Stimulated activated CD4-positive, alpha-beta T cell treated with anti-CD3 and anti-CD28 coated beads, Interleukin-12 subunit alpha, Interleukin-12 subunit beta, amount 100 ng/mL, for 4 hours (primary cell): ENCODE results near the gene MVK.

Source experiments
- DNase-seq: peaks from one replicate; pipeline ENCODE4 v3.0.0-alpha.2; 2020

The MVK gene

DNA sequence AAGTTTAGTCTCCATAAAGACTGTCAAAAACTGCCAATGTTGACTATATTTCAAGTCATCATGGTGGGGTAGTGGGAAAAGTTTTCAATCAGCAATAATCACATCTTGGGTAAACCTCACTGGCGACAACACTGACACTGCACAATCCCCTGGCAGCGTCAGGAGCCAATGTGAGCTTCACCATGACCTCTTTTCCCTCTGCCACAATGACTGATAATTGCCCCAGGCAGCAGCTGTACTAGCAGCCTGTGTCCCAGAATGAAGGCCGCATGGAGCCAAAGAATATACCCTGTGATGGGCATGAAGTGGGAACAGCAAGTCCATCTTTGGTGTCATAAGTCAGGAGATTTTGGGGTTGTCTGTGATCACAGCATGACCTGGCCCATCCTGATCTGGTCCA is 5.6 kb upstream of the MVK start:
- DNase-seq, result no peak

DNA sequence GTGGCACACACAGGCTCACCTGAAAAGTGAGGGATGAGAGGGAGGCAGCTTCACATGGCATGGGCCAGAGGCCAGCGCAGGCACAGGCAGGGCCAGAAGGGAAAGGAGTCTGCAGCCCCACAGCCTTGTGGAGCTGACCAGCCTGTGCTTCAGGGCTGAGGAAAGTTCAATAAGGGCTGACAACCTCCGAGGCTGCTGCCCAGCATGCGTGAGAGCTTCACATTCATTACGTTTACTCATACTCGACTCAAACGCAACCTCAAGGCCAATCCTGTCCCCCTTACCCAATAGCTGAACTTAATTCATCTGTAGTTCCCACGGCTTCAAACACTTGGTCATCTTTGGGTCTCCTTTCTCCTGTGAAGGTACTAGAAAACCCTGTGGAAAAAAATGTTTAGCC is 5.1 kb upstream of the MVK start:
- DNase-seq, result no peak

DNA sequence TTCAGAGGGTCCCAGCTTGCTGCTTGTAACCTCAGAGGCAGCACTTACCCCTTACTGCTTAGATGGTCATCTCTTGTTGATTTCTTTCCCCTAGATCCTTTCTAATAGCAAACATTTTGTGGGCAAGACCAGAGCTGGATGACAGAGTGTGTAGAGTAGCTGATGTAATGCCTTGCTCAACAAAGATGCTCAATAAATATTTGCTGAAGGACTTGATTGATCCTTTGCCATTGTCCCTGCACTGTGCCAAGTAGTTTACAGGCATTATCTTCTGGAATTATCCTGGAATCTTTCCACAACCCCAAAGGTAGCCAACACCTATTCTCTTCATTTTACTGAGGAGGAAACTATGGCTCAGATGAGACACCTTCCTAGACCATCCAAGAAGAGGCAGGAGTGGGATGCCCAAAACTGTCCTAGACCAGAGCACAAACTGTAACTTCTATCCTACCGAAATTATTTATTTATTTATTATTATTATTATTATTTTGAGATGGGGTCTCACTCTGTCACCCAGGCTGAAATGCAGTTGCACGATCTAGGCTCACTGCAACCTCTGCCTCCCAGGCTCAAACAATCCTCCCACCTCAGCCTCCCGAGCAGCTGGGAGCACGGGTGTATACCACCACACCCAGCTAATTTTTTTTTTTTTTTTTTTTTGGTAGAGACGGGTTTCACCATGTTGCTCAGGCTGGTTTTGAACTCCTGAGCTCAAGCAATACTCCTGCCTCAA is 1.7 kb upstream of the MVK start:
- DNase-seq, result no peak

DNA sequence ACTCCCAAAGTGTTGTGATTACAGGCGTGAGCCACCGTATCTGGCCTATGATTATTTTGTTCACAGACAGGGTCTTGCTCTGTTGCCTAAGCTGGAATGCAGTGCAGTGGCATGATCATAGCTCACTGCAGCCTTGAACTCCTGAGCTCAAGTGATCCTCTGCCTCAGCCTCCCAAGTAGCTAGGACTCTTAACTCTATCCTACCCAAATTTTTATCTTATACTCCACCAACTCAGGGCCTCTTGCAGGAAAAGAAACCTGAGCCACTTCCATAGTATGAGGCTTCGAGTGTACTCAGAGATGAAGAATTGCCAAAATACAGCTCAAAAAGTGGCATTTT is 1.1 kb upstream of the MVK start:
- no peak for DNase-seq

DNA sequence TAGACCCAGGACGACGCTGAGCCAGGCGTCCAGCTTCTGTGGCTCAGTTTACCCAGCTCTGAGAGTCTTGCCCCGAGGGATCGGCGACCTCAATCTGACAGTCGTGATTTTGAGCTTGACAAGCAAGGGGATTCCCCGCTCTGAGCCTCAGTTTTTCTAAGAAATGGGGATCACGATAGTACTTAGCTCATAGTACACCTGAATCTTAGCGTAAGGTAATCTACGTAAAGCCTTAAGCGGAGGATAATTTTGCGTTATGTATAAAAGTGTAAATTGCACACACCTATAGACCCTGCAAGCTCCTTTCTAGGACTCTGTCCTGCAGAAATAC is 285 bp downstream of the MVK start:
- DNase-seq, result no peak

DNA sequence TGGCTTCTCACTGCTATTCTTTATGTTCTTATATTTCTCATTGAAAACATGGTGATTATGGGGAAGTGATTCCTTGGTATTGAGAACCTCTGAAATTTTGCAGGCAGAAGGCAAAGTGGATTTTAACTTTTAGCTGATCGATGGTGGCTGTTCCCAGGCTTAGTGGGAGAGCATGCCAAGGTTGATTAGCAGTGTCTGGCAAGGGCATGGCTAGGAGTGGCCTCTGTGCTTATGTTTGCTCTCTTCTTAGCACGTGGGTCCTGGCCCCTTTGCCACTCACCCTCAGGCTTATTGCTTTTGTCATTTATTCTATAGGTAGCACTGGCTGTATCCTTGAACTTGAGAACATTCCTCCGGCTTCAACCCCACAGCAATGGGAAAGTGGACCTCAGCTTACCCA is 2.1 kb downstream of the MVK start:
- no peak for DNase-seq

DNA sequence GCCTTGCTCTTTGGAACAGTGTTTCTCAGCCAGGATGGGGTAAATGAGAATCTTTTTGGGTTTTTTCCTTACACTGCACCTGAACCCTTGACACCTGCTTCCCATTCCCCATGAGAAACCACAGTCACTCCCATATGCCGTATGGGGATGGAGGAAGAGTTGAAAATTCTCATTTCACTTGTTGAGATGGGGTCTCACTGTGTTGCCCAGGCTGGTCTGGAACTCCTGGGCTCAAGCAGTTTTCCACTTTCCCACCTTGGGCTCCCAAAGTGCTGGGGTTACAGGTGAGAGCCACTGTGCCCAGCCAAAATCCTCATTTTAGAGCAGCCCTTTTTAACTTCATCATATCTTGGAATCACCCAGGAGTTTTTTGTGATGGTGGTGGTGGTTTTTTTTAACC is 3.7 kb downstream of the MVK start:
- DNase-seq, result no peak

DNA sequence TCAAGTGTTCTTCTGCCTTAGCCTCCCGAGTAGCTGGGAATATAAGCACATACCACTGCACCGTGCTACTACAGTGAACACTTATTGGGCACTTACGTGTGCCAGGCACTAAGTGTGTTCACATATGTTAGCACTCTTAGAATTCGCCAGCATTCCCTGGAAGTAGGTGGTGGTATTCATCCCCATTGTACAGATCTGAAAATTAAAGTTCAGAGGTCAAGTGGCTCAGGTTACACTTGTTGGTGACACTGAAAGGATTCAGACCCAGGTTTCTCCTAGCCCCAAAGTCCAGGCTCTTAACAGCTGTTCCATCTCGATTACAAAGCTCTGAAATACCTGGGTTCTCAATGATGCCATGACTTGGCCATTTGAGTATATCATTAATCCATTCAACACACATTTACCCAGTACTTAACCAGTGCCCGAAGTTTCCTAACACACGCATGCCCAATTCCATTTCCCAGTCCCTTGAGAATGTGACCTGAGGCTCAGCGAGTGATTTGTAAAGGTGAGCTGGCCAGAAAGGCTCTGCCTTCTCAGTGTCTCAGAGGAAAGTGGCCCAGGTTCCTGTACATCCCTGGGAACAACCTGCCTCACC is 4.8 kb downstream of the MVK start:
- no peak for DNase-seq

DNA sequence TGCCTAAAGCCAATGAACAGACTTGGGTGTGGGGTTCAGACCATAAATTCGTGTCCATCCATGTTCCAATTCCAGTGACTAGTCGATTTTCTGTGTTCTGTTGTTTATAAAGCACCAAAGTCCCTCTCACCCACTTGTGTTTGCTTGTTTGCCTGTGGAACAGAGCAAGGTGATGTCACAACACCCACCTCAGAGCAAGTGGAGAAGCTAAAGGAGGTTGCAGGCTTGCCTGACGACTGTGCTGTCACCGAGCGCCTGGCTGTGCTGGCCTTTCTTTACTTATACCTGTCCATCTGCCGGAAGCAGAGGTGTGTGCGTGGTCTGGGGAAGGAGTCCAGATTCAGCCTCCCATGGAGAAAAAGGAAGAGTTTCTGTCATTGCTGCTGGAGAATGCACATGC is 6.0 kb downstream of the MVK start:
- no peak for DNase-seq

DNA sequence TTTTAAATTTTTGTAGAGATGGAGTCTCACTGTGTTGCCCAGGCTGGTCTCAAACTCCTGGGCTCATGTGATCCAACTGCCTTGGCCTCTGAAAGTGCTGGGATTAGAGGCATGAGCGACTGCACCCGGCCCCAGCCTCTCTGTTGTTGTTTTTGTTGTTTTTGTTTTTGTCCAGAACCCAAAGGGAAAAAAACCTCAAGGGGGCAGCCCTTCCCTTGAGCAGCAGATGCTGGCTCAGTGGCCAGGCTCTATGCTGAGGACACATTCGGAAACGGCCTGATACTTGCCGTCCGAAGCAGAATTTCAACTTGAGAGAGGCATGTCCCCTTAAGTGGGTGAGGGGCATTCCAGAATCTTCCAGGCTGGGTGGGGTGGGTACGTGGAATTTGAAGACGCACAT is 6.7 kb downstream of the MVK start:
- DNase-seq, result no peak

DNA sequence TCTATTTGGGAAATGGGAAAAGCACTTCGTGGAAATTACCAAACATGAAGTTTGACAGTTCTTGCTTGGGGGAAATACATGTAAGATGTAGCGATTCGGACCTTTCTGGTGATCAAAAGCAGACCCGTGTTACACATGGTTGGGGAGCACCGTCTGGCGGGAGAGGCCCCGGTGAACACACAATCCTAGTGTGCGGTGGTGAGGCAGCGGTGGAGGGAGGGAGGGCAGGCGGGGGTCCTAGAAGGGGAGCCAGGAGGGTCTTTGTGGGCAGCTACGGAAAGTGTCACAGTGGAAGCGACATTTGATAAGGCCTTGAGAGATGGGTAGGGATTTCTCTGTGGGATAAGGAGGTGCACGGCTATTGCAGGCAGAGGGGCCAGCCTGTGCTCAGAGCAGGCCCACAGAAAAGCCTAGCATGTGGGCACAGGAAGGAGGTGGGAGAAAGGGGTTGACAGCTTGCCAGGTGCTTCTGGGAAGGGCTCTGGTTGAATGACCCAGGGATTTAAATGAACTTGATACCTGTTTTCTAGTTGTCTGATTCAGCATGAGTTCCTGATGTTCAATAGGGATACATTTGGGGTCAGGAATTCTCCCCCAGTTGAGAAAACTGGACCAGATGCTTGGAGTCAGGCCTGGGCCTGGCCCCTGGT is 7.2 kb downstream of the MVK start:
- no peak for DNase-seq

DNA sequence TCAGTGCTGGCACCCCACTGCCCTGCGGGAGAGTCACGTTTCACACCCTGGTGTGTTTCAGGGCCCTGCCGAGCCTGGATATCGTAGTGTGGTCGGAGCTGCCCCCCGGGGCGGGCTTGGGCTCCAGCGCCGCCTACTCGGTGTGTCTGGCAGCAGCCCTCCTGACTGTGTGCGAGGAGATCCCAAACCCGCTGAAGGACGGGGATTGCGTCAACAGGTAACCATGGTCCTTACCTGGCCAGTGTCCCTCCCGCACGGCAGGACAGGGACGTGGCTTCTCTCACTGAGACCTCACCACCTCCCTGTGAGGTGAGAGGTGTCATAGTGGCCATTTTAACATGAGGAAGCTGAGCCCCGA is 7.7 kb downstream of the MVK start:
- DNase-seq, result no peak

DNA sequence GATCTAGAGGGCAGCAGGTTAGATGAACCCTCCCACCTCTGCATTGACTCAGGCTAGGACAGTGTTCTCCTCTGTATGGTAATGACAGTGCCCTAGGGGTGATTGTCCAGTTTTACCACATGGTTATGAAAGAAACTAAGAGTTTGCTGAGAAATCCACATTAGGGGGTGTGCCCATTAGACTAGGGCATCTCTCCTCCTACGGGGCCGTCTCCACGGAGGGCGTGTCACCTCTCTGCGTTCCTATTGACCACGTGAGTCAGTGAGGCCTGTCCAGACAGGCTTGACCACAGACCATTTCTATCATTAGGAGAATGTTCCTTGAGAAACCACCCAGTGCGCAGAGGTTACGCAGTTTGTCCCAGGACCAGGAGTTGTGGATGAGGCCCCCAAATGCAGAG is 8.3 kb downstream of the MVK start:
- no peak for DNase-seq

DNA sequence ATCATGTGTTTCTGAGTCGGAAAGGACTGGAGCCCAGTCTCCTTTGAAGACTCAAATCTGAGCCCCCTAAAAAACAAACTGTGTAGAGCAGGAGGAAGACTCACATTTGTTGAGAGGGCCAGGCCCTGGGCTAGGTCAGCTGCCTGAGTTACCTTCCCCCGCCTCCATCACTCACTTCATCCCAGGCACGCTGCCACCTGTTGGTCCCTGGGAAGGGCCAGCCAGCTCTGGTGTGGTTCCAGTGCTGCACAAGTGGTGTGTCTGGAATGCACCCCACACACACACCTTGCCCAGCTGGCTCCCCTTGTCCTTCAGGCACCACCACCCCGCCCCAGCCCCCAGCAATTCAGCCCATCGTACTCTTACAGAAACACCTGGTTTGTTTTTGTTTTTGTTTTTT is 9.0 kb downstream of the MVK start:
- DNase-seq, result no peak

DNA sequence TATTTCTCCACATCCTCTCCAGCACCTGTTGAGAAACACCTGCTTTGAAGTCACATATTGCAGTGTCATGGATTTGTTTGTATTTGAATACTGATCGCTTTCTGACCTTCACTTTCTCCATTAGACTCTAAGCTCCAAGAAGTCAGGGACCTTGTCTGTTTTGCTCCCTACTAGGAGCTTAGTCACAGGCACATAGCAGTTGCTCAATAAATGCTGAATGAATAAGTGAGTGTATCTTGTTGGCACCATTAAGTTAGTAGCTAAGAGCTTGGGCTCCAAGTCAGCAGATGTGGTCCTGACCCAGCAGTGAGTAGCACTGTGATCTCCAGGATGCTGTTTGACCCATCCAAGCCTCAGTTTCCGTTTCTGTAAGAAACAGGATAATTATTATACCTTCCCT is 10.1 kb downstream of the MVK start:
- DNase-seq, result no peak

DNA sequence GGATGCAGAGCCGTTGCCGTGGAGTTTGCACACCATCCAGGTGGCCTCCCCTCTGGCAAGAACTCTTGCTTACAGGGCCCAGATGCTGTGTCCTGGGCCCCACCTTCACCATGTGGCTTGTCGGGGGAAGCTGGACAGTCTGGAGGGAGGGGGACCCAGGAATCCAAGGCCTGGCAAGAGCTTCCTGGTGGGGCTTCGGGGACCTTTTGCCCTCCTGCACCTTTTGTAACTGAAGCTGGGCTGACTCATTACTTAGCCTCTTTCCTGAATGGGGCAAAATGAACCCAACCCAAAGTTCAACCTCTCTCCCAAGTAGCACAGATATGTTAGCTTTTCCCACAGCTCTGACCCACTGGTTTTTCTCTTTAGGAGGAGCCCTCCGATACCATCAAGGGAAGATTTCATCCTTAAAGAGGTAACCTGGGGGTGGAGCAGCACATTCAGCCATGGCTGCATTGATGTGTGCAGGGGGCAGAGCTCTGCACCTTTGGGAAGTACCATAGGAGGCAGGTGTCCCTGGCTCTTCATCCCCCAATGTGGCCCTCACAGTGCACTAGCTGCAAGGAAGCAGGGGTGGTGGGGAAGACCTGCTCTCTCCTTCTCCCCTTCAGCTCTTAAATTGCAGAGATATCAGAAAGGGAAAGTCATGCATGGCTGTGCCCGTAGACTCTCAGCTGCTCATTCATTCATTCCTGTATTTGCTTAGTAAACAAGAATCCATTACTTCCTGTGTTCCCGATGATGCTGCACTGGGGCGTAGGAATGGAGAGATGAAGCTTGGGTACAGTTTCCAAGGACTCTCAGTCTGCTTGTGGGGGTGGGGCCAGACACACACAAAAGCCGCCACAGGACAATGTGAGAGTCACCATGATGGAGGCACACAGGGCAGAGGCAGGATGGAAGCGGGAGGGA is 13.0 kb downstream of the MVK start:
- no peak for DNase-seq

DNA sequence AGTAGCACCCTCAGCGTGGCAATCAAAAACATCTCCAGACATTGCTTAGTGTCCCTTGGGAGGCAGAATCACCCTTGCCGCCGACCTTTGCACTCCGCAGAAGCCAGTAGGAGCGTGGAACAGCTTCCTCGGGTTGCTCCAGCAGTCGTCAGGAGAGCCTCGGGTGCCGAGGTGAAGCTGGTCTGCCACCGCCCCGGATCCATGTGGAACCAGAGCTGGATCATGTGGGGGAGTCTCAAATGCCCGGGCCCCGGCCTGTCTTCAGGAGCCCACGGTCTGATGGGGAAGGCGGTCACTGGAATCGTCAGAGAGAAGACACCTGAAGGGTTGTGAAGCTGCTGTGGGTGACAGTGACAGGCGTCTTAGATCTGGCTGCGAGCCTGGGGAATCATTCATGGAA is 14.3 kb downstream of the MVK start:
- DNase-seq, result no peak

DNA sequence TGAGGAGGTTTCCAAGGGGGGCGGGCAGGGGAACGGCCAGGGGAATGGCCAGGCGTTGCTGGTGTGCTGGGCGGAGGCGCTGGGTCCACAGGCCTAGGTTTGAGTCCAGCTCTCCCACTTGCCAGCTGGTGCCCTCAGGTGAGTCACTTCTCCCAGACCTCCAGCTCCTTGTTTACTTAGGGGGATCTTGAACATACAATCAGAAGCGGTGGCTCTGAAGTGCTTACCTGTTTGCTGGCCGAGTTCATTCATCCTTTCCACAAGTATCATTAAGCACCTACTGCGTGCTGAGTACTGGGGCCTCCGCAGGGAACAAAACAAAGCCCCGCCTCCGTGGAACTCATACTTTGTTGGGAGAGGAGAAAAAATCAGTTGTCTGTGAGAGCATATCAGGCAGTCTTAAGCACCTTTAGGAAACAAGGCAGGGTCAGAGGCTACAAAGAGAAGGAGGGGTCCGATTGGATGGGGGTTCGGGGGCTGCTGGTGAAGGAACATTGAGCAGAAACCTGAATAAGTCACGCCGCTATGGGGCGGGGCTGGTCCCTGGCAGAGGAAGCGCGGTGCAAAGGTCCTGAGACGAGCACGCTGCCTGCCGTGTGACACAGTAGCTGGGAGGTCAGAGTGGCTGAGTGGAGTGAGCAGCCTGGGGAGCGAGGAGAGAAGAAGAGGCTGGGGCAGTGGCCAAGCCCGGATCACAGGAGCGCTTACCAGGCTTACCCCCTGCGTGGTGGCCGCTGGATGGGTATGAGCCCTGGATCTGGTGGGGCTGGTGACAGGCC is 15.1 kb downstream of the MVK start:
- DNase-seq, result no peak

DNA sequence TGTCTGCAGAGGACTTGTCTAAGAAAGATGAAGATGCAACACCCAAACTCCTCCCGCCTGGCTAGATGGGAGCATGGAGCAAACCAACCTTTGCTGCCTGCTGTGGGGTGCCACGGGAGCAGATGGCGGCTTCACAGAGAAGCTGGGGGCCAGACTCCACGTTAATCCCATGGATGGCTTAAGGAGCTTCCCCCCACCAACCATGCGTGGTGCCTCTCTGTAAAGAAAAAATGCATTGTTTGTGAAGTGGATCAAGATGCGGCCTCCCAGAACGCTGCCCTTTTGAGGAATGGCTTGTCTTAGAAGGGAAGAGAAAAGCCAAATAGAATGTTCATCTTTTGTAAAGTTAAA is 15.6 kb downstream of the MVK start:
- DNase-seq, result no peak

DNA sequence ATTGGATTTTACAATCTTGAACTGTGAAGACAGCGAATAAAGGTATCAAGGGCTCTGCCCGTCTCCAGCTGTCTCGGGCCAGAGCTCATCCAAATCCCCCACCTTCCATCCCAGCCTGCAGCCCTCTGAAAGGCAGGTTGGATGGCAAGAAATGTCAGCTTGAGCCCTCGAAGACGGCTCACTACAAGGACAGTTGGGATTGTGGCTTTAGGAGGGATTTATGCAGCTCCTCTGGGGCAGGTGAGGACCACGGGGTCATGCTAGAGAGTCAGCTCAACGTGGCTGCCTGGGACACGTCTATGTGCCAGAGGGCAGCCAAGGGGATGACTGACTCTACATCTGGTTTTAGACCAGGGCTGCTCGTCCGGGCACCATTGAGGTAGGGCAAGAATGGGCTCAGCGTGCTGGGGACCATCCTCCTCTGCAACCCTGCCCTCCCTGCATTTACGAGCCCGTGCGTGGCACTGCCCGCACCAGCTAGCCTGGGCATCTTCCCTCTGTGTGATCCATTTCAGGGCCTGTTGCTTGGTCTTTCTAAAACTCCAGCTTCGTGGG is 16.2 kb downstream of the MVK start:
- no peak for DNase-seq

DNA sequence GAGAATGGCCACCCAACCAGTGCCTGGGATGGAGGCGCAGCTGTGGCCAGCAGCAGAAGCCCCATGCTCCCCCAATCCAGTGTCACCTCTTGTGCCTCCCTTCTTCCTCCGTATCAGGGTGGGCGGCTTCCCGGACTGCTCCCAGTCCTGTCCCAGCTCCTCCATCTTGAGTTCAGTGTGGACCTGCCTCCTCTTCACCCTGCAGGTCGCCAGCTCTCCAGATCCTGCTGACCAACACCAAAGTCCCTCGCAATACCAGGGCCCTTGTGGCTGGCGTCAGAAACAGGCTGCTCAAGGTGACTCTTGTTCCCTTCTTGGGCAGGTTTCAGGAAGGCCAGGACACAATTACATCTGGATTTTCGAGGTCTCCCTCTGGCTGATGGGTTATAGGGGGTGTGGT is 17.0 kb downstream of the MVK start:
- DNase-seq, result no peak

DNA sequence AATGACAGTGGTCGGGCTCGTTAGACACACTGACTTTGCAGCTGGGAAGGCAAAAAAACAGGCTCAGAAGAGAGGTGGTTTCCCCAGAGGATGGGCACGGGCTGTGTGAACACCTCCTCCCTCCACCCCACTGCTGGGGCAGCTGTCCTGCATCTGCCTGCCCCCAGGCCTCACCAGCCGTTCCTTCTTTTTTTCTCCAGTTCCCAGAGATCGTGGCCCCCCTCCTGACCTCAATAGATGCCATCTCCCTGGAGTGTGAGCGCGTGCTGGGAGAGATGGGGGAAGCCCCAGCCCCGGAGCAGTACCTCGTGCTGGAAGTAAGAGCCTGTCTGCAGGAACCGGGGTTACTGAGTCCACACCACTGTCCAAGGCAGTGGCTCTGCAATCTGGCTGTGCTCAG is 17.4 kb downstream of the MVK start:
- no peak for DNase-seq
